RWPE1 (cell line): ENCODE measurements around the gene IQSEC3.

Experiments
- CTCF ChIA-PET: fragments of 350-600 bp; sonication (Branson Sonifier 250); formaldehyde crosslinking; extraction: SDS; loops from one replicate; lab custom pipeline; 2021; lab: Yijun Ruan, JAX
- POLR2A ChIA-PET: fragments of 400-600 bp; formaldehyde crosslinking; extraction: SDS; loops from one replicate; lab custom pipeline; 2020; ENCODE audit warnings: antibody characterized with exemption; ENCODE audit not compliant: low non-redundant PET; lab: Yijun Ruan, JAX
- DNase-seq: peaks from one replicate; pipeline ENCODE4 v3.0.0; 2012; ENCODE audit warnings: low spot score
- H3K27ac ChIP-seq: fragments of 450-650 bp; 2 replicates; pipeline ENCODE4 v1.5.1; 2017
- TF ChIP-seq, protein P1 (sequence below): fragments of 450-650 bp; conservative IDR thresholded peaks from 2 replicates; pipeline ENCODE4 v1.5.1; 2017; ENCODE audit warnings: low read depth, mild to moderate bottlenecking

Gene IQSEC3

DNA sequence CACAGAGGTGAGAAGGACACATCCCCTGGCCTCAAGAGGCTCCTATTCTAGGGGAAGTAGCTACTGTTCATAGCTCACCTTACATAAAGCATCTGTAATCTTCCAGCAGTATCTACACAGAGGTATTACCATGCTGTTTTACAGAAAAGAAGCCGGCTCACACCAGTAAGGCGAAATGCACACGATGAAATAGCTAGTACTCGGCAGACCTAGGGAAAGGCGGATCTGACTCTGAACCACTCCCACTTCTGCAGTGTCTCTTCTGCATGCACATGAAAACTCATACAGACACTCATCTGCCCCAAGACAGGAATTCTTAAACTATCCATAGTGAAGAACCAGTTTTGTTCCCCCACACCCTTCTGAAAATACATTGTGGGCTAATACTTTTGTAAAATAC, 73.6 kb downstream of the IQSEC3 start:
- CTCF ChIA-PET = interaction anchor here (0.6 kb wide), 1 partner anchor 195 kb away, joined by 3 read pairs; no protein-coding TSS in a partner anchor
- POLR2A ChIA-PET = no interaction called here
- no peak overlapping the region for H3K27ac ChIP-seq
- DNase-seq = no peak
- TF ChIP-seq, protein P1, sequence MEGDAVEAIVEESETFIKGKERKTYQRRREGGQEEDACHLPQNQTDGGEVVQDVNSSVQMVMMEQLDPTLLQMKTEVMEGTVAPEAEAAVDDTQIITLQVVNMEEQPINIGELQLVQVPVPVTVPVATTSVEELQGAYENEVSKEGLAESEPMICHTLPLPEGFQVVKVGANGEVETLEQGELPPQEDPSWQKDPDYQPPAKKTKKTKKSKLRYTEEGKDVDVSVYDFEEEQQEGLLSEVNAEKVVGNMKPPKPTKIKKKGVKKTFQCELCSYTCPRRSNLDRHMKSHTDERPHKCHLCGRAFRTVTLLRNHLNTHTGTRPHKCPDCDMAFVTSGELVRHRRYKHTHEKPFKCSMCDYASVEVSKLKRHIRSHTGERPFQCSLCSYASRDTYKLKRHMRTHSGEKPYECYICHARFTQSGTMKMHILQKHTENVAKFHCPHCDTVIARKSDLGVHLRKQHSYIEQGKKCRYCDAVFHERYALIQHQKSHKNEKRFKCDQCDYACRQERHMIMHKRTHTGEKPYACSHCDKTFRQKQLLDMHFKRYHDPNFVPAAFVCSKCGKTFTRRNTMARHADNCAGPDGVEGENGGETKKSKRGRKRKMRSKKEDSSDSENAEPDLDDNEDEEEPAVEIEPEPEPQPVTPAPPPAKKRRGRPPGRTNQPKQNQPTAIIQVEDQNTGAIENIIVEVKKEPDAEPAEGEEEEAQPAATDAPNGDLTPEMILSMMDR = no peak

DNA sequence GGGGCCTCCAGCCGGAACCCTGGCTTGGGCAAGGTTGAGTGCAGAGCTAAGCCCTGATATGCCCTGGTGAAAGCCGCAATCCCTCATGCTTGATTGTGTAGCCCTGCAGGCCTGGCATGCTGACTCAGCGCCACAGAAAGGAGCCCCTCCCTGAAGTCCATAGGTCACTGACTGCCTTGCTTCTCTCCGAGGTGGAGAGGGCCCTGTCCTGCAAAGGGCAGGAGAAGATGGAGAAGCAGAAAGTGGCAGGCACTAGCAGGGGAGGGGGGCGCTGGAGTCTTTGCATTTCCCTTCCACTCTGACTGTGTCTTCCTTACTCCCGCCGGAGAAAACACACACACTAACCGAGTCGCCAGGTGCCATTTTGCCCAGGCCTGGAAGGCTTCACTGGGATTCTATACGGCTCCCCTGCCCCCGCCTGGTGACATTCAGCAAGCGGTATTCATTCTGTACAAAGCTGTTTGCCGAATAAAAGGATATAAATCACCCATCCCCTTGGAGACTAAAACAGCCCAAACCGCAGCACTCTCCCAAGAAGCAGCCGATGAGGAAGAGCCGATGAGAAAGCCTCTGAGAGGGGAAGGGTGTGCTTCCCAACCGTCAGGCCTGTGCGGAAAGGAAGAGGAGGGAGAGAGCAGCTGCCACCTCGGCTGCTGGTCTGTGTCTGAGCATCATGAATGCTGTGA, 77.5 kb downstream of the IQSEC3 start:
- DNase-seq = no peak
- CTCF ChIA-PET = no interaction called here
- TF ChIP-seq, protein P1 = no peak
- POLR2A ChIA-PET = no interaction called here
- H3K27ac ChIP-seq = no peak overlapping the region

DNA sequence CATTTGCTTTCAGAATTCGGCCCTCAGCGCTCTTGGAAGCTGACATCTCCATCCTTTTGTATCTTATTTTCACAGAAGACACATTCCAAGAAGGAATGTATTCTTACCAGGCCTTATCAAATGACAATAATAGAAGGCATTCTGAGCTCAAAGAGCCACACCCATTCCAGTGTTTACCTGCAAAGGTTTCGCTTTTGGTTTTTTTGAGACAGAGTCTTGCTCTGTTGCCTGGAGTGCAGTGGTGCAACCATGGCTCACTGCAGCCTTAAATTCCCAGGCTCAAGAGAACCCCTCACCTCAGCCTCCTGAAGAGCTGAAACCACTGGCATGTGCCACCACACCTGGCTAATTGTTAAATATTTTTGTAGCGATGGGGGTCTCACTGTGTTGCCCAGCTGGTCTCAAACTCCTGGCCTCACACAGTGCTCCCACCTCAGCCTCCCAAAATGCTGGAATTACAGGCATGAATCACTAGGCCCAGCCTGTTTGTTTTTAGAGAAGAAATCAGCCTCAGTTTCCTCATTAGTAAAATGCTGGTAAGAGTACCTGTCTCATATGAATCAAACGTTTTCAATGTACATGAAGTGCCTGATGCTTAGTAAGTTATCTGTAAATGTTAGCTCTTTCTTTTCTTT, 78.2 kb downstream of the IQSEC3 start:
- ChIA-PET CTCF (interaction anchor here (0.5 kb wide), 1 partner anchor 1706 kb away, joined by 3 read pairs; no protein-coding TSS in a partner anchor), POLR2A (no interaction called here)
- H3K27ac ChIP-seq = no peak overlapping the region
- TF ChIP-seq, protein P1 = no peak
- no peak for DNase-seq

DNA sequence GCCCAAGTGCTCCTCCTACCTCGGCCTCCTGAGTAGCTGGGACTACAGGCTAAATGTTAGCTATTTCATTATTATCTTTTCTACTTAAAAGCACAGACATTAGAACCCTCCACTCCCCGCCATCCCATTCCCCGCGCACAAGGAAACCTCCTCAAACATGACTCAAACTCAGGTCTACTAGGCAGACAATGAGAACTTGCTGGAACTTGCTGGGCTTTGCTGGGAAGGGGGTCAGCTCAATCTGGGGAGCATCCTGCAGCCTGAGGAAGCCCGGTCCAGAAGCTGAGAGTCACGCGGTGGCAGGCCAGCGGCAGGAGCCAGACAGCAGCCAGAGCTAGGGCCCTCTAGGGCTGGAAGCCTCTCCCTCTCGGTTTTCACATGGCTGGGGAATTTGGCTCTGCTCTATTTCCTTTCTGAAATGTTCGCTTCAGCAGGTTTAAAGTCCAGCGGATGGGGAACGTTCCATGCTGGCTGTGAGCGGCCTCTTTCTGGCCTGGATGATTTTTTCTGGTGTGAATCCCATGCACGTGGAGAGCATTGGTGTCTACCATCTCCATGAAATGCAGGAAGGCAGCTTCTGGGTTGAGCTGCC, 78.9 kb downstream of the IQSEC3 start:
- ChIA-PET POLR2A (no interaction called here), CTCF (no interaction called here)
- no peak overlapping the region for H3K27ac ChIP-seq
- no peak for DNase-seq
- TF ChIP-seq, protein P1 = no peak

DNA sequence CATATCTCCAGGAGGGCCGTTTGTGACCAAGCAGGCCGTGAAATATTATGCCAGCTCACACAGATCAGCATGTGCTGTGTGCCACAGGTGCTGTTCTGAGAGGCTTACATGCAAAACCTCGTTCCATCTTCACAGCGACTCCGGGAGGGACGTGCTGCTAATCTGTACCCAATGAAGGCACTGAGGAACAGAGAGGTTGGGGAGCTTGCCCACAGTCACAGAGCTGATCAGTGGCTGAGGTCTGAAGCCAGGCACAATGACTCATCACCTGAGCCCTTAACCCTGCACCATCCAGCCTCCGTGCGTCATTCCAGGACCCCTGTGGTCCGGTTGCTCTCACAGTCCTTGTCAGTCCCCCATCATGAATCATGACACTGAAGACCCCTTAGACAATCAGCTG, 80.7 kb downstream of the IQSEC3 start:
- H3K27ac ChIP-seq = no peak overlapping the region
- TF ChIP-seq, protein P1 = no peak
- no peak for DNase-seq
- CTCF ChIA-PET = interaction anchor here (0.5 to 0.6 kb wide), 3 partner anchors 25 to 1544 kb away, joined by 3 to 4 read pairs (median 3); no protein-coding TSS in a partner anchor
- POLR2A ChIA-PET = no interaction called here

DNA sequence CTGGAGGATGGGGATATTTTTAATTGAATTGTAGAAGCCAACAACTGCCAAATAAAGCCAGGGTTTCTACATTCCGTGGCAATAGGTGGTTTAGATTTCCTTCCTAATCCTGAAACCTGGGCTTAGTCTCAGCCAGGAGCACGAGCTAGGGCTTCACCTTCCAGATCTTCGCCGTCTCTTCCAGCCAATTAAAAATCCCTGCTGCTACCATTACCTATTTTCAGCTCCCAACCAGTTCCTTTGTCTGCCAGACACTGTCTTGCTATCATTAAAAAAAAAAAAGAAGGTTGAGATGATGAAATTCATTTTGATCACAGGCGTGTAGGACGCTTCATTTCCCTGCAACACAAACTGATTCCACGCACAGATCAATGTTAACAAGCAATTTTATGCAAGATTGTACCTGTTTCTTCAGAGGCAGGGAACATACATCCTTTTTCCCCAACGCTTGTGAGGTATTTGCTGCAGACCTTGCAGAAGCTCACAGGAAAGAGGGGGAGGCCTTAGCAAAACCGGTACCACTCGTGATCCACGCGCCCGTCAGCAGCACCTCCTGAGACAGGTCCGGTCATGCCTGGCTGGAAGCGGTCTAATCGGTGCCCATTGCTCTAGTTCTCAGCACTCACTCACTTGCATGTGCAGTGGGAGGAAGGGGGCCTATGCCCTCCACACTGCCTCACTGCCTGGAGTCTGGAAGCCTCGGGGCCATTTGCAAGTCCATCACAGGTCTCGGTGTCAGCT, 82.3 kb downstream of the IQSEC3 start:
- ChIA-PET CTCF (interaction anchor here (0.7 kb wide), 1 partner anchor 24 kb away, joined by 3 read pairs; no protein-coding TSS in a partner anchor), POLR2A (no interaction called here)
- peak; percentile 13 for DNase-seq
- TF ChIP-seq, protein P1 = no peak
- no peak overlapping the region for H3K27ac ChIP-seq
